ENCODE results near the gene NFATC2.

The NFATC2 gene

GRCh38 chr20:51371720-51372119 lies 170.8 kb downstream of the NFATC2 start:
- no peak for TF ChIP-seq YY1 (IDR thresholded peaks at IDR 0.05; ENCODE audit: insufficient read depth, insufficient read length)
- TF ChIP-seq ZNF274 (IDR thresholded peaks at IDR 0.05; ENCODE audit: low read depth, low read length) = no peak
- no peak for TF ChIP-seq SUZ12 (IDR thresholded peaks at IDR 0.05; ENCODE audit: extremely low read depth, insufficient read depth, insufficient read length)

GRCh38 chr20:51369503-51369902 lies 173.0 kb downstream of the NFATC2 start:
- H3K9me3 ChIP-seq (ENCODE audit: insufficient read depth, low read length) = no peaks in the 10 kb centered on the region

More at GRCh38 chr20:51371720-51372119, 170.8 kb downstream of the NFATC2 start:
- Histone ChIP-seq H3K9ac (ENCODE audit: insufficient read length, low read depth) (no peak overlapping the region), H3K4me3 (ENCODE audit: insufficient read length, low read depth) (no peak overlapping the region), H3K27me3 (ENCODE audit: insufficient read depth, insufficient read length) (no peaks in the 10 kb centered on the region), H3K36me3 (ENCODE audit: insufficient read depth, insufficient read length, low read length) (no peaks in the 10 kb centered on the region), H3K4me1 (ENCODE audit: insufficient read depth, insufficient read length) (peaks cover 6% of the 10 kb centered on the region), H3K9me3 (ENCODE audit: insufficient read depth, low read length) (no peaks in the 10 kb centered on the region)
- DNase-seq (ENCODE audit: low read depth, low spot score) = no peak

GRCh38 chr20:51368461-51369211 lies 173.9 kb downstream of the NFATC2 start:
- Histone ChIP-seq H3K4me3 (ENCODE audit: insufficient read length, low read depth) (no peak overlapping the region), H3K4me1 (ENCODE audit: insufficient read depth, insufficient read length) (peaks cover 16% of the 10 kb centered on the region), H3K9me3 (ENCODE audit: insufficient read depth, low read length) (peaks cover 6% of the 10 kb centered on the region), H3K9ac (ENCODE audit: insufficient read length, low read depth) (no peak overlapping the region), H3K27me3 (ENCODE audit: insufficient read depth, insufficient read length) (no peaks in the 10 kb centered on the region), H3K36me3 (ENCODE audit: insufficient read depth, insufficient read length, low read length) (no peaks in the 10 kb centered on the region)
- TF ChIP-seq SUZ12 (IDR thresholded peaks at IDR 0.05; ENCODE audit: extremely low read depth, insufficient read depth, insufficient read length) (no peak), YY1 (IDR thresholded peaks at IDR 0.05; ENCODE audit: insufficient read depth, insufficient read length) (no peak), ZNF274 (IDR thresholded peaks at IDR 0.05; ENCODE audit: low read depth, low read length) (no peak)
- DNase-seq (ENCODE audit: low read depth, low spot score) = no peak

More at GRCh38 chr20:51369503-51369902, 173.0 kb downstream of the NFATC2 start:
- TF ChIP-seq YY1 (IDR thresholded peaks at IDR 0.05; ENCODE audit: insufficient read depth, insufficient read length) = no peak
- no peak for TF ChIP-seq SUZ12 (IDR thresholded peaks at IDR 0.05; ENCODE audit: extremely low read depth, insufficient read depth, insufficient read length)
- TF ChIP-seq ZNF274 (IDR thresholded peaks at IDR 0.05; ENCODE audit: low read depth, low read length) = no peak
- peaks cover 16% of the 10 kb centered on the region for H3K4me1 ChIP-seq (ENCODE audit: insufficient read depth, insufficient read length)
- H3K36me3 ChIP-seq (ENCODE audit: insufficient read depth, insufficient read length, low read length) = no peaks in the 10 kb centered on the region
- no peaks in the 10 kb centered on the region for H3K27me3 ChIP-seq (ENCODE audit: insufficient read depth, insufficient read length)
- H3K9ac ChIP-seq (ENCODE audit: insufficient read length, low read depth) = no peak overlapping the region
- no peak for DNase-seq (ENCODE audit: low read depth, low spot score)
- H3K4me3 ChIP-seq (ENCODE audit: insufficient read length, low read depth) = no peak overlapping the region

- H3K36me3 ChIP-seq (ENCODE audit: insufficient read depth, insufficient read length, low read length) = no peaks in the 10 kb centered on the region
- DNase-seq (ENCODE audit: low read depth, low spot score) = peak; percentile 48
- H3K4me3 ChIP-seq (ENCODE audit: insufficient read length, low read depth) = no peak overlapping the region
- H3K9me3 ChIP-seq (ENCODE audit: insufficient read depth, low read length) = peaks cover 20% of the 10 kb centered on the region
- no peaks in the 10 kb centered on the region for H3K27me3 ChIP-seq (ENCODE audit: insufficient read depth, insufficient read length)
- TF ChIP-seq ZNF274 (IDR thresholded peaks at IDR 0.05; ENCODE audit: low read depth, low read length) (no peak), SUZ12 (IDR thresholded peaks at IDR 0.05; ENCODE audit: extremely low read depth, insufficient read depth, insufficient read length) (no peak), YY1 (IDR thresholded peaks at IDR 0.05; ENCODE audit: insufficient read depth, insufficient read length) (no peak)
- peaks cover 14% of the 10 kb centered on the region for H3K4me1 ChIP-seq (ENCODE audit: insufficient read depth, insufficient read length)
- peak overlapping the region; percentile 24 for H3K9ac ChIP-seq (ENCODE audit: insufficient read length, low read depth)
Measured at GRCh38 chr20:51366155-51366886, 176.2 kb downstream of the NFATC2 start.

GRCh38 chr20:51365670-51366069 lies 176.8 kb downstream of the NFATC2 start:
- H3K9me3 ChIP-seq (ENCODE audit: insufficient read depth, low read length) = peaks cover 20% of the 10 kb centered on the region
- peak overlapping the region; percentile 24 for H3K9ac ChIP-seq (ENCODE audit: insufficient read length, low read depth)
- TF ChIP-seq SUZ12 (IDR thresholded peaks at IDR 0.05; ENCODE audit: extremely low read depth, insufficient read depth, insufficient read length) (no peak), ZNF274 (IDR thresholded peaks at IDR 0.05; ENCODE audit: low read depth, low read length) (no peak), YY1 (IDR thresholded peaks at IDR 0.05; ENCODE audit: insufficient read depth, insufficient read length) (no peak)
- no peaks in the 10 kb centered on the region for H3K27me3 ChIP-seq (ENCODE audit: insufficient read depth, insufficient read length)
- H3K4me1 ChIP-seq (ENCODE audit: insufficient read depth, insufficient read length) = peaks cover 14% of the 10 kb centered on the region
- DNase-seq (ENCODE audit: low read depth, low spot score) = no peak
- H3K36me3 ChIP-seq (ENCODE audit: insufficient read depth, insufficient read length, low read length) = no peaks in the 10 kb centered on the region
- H3K4me3 ChIP-seq (ENCODE audit: insufficient read length, low read depth) = no peak overlapping the region

GRCh38 chr20:51363813-51364212 lies 178.7 kb downstream of the NFATC2 start:
- no peak overlapping the region for H3K9ac ChIP-seq (ENCODE audit: insufficient read length, low read depth)
- TF ChIP-seq ZNF274 (IDR thresholded peaks at IDR 0.05; ENCODE audit: low read depth, low read length) = no peak
- no peak for TF ChIP-seq SUZ12 (IDR thresholded peaks at IDR 0.05; ENCODE audit: extremely low read depth, insufficient read depth, insufficient read length)
- TF ChIP-seq YY1 (IDR thresholded peaks at IDR 0.05; ENCODE audit: insufficient read depth, insufficient read length) = no peak
- no peaks in the 10 kb centered on the region for H3K36me3 ChIP-seq (ENCODE audit: insufficient read depth, insufficient read length, low read length)
- no peak overlapping the region for H3K4me3 ChIP-seq (ENCODE audit: insufficient read length, low read depth)
- H3K27me3 ChIP-seq (ENCODE audit: insufficient read depth, insufficient read length) = no peaks in the 10 kb centered on the region
- peaks cover 20% of the 10 kb centered on the region for H3K9me3 ChIP-seq (ENCODE audit: insufficient read depth, low read length)
- H3K4me1 ChIP-seq (ENCODE audit: insufficient read depth, insufficient read length) = peaks cover 14% of the 10 kb centered on the region
- DNase-seq (ENCODE audit: low read depth, low spot score) = no peak

- Histone ChIP-seq H3K9ac (ENCODE audit: insufficient read length, low read depth) (no peak overlapping the region), H3K27me3 (ENCODE audit: insufficient read depth, insufficient read length) (no peaks in the 10 kb centered on the region), H3K4me3 (ENCODE audit: insufficient read length, low read depth) (no peak overlapping the region), H3K9me3 (ENCODE audit: insufficient read depth, low read length) (peaks cover 20% of the 10 kb centered on the region), H3K36me3 (ENCODE audit: insufficient read depth, insufficient read length, low read length) (no peaks in the 10 kb centered on the region), H3K4me1 (ENCODE audit: insufficient read depth, insufficient read length) (peaks cover 14% of the 10 kb centered on the region)
- TF ChIP-seq YY1 (IDR thresholded peaks at IDR 0.05; ENCODE audit: insufficient read depth, insufficient read length) (no peak), SUZ12 (IDR thresholded peaks at IDR 0.05; ENCODE audit: extremely low read depth, insufficient read depth, insufficient read length) (no peak), ZNF274 (IDR thresholded peaks at IDR 0.05; ENCODE audit: low read depth, low read length) (no peak)
- no peak for DNase-seq (ENCODE audit: low read depth, low spot score)
Measured at GRCh38 chr20:51363378-51363777, 179.1 kb downstream of the NFATC2 start.

Measured in NT2/D1 (cell line).